HFF-Myc (cell line): ENCODE measurements around the gene TRIM37.

Source experiments
- DNase-seq: peaks from one replicate; pipeline ENCODE4 v3.0.0-alpha.2; 2011; ENCODE audit warnings: low read depth; ENCODE audit errors: extremely low read depth
- H3K4me3 ChIP-seq: replicated peaks from 2 replicates; pipeline ENCODE4 v1.5.1; 2011; ENCODE audit warnings: low read depth, mild to moderate bottlenecking, control low read depth, low read length
- CTCF ChIP-seq: IDR thresholded peaks from 2 replicates; pipeline ENCODE4 v1.5.1; 2012; ENCODE audit warnings: mild to moderate bottlenecking, low read depth, low read length, control low read depth; ENCODE audit errors: missing control alignments

TRIM37 gene

GRCh38 chr17:59047616-59048015 lies 59.1 kb downstream of the TRIM37 start:
- no peak for DNase-seq
- H3K4me3 ChIP-seq = no peak overlapping the region
- TF ChIP-seq CTCF = no peak

GRCh38 chr17:59046192-59046591 lies 60.5 kb downstream of the TRIM37 start:
- no peak for TF ChIP-seq CTCF
- DNase-seq = no peak
- no peak overlapping the region for H3K4me3 ChIP-seq

GRCh38 chr17:59038734-59039133 lies 67.9 kb downstream of the TRIM37 start:
- no peak for TF ChIP-seq CTCF
- H3K4me3 ChIP-seq = no peak overlapping the region
- DNase-seq = no peak

GRCh38 chr17:59037960-59038359 lies 68.7 kb downstream of the TRIM37 start:
- no peak for DNase-seq
- TF ChIP-seq CTCF = no peak
- H3K4me3 ChIP-seq = no peak overlapping the region

- DNase-seq = no peak
- no peak for TF ChIP-seq CTCF
- no peak overlapping the region for H3K4me3 ChIP-seq
These were observed 75.9 kb downstream of the TRIM37 start for GRCh38 chr17:59030811-59031210.

- no peak overlapping the region for H3K4me3 ChIP-seq
- no peak for TF ChIP-seq CTCF
- DNase-seq = no peak
These were observed 78.4 kb downstream of the TRIM37 start for GRCh38 chr17:59028328-59028727.

- DNase-seq = no peak
- H3K4me3 ChIP-seq = no peak overlapping the region
- no peak for TF ChIP-seq CTCF
These were observed 78.9 kb downstream of the TRIM37 start for GRCh38 chr17:59027750-59028149.
